NCI-H2196 treated with DMSO at 0.1 percent for 48 hours (cell line): Measurements from ENCODE around the gene ADD3.

Experiments used
- DNase-seq: peaks from one replicate; lab custom pipeline; 2025; ENCODE audit not compliant: unreplicated experiment; lab: John Stamatoyannopoulos, UW

Gene ADD3

DNA sequence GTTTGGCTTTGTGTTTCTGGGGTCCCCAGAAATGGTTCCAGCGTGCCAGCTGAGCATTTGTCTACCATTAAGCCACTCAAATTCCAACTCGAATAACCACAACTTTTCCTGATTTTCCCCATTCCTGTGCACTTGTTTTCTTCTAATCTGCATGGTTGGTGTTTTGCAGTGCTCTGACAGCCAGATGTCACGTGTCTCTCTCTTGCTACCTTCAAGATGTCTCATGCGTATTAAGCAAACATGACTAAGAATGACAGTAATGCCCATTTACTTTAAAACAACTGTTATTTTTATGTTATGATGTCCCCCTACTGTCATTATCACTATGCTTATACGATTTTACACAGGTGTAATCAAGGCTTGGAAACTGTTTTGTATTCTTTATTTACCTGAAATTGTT is 164.4 kb downstream of the ADD3 start:
- DNase-seq = no peak

DNA sequence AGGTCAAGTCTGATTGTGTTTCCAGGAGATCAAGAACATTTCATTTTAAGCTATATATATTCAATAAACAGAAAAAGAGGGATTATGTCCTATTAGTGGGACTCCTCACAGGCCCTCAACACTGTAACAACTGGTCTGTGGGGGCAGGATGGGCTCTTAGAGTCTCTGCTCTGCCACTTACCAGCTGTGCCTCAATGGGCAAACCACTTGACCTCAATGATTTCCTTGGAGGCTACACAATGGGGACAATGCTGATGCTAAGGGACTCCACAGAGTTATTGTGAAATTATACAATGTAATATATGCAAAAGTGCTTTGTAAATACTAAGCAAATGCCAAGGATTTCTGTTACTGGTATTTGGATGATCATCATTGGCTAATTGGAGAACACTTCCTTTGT is 166.4 kb downstream of the ADD3 start:
- DNase-seq = peak; percentile 21

DNA sequence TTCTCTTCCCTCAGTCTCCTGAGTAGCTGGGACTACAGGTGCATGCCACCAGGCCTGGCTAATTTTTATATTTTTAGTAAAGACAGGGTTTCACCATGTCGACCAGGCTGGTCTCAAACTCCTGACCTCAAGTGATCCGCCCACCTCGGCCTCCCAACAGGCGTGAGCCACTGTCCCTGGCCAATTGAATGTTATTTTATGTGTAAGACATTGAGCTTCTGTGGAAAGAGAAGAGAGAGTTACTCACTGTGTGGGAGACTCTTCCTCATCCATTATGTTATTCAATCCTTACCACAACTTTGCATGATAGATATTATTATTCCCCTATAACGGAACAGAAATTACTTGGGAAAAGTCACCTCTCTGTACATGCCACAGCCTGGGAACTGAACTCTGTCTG is 167.0 kb downstream of the ADD3 start:
- no peak for DNase-seq

DNA sequence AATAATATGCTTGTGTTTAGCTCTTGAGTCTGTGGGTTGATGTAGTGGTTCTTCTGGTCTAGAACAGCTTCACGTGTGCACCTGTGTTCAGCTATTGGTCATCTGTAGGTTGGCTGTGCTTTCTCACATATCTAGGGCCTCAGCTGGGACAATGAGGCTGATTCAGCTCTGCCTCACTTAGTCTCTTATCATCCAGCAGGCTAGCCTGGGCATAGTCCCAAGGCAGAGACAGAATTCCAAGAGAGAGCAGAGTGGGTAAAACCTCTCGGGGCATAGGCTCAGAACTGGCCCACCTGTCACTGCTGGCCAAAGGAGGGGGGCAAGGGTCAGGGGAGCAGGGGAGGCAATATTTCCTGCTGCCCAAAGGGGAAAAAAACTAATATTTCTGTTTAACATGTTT is 167.6 kb downstream of the ADD3 start:
- DNase-seq = no peak

DNA sequence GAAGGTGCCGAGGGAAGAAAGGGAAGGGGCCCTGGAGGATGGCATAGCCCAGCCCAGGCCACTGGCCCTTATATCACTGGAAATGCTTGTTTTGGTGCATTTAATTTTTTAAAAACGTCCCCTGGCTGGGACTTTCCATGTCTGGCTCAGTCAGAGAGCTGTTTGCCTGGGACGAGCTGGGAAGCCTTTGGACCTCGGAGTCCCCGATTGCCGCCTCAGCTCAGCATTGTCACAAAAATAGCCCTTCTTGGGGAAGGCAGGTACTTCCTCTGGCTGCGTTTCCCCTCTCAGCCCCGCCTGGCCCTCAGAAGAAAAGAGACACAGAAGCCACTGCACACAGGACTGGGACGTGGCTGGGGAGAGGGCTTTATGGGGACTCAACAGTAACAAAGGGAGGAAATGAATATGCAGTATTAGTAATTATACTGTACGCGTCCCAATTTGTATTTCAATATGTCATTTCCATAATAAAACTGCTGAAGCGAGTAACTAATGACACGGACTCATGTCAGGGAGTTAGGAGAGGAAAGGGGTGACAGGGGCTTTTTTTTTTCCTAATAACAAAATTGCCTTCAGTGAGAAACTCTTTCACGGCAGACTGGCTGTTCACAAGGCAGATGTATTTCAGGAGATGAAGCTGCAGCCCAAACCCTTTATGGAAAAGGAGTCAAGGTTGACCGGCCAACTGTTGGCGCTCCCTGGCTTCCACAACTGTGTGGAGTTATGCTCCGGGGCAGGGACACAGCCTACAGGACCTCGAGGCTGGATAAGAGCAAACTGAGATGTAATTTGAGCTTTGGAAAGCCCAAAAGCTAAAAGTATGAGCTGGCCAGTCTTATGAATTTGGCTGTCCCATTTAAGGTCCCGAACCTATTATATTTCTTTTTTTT is 168.6 kb downstream of the ADD3 start:
- no peak for DNase-seq

DNA sequence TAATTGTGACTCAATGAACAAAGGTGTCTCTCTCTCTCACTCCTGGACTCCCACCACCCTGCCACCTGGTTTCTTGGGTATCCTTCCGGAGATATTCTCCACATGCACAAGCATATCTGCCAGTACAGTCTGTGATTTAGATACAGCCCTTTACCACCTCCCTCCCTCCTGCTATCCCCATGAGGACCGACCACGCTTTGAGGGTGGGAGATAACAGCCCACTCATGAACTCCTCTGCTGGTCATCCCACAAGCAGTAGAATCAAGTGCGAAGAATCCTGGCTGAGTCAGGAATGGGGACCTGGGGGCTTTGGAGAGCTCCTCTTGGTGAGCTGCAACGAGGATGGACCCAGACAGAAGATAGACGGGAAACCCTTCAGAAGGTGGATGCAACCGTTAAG is 171.4 kb downstream of the ADD3 start:
- DNase-seq = no peak

DNA sequence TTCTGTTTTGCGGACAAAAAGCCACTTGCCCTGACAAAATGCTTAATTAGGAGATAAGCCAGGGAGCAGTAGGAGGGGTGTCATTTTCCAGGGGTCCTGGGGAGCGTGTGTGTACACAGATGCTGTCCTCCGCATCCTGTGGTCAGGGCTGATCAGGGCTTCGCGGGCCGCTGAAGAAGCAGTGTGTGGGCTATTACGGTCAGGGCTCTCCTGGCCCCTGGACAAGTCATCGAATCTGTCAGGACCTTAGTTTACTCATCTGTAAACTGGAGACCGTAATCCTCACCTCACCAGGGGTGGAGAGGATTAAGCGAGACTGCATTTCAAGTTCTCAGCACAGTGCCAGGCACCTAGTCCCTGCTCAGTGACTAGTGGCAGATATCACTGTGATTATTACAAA is 173.7 kb downstream of the ADD3 start:
- no peak for DNase-seq

DNA sequence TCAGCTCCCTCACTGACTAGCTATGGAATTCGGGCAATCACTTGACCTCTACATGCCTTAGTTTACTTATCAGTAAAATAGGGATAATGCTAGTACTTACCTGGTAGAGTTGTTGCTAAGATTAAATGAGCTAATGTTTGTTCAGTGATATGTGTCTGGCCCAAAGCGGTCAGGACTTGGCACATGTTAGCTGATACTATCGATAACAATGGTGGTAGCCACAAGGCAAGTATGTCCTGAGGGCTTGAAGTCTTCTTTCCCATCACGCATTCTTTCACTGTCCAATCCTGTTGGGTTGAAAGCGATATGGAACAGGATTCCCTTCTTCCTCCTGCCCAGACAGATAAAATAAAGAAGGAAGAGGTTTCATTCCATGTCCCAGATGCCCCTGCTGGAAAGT is 174.1 kb downstream of the ADD3 start:
- no peak for DNase-seq

DNA sequence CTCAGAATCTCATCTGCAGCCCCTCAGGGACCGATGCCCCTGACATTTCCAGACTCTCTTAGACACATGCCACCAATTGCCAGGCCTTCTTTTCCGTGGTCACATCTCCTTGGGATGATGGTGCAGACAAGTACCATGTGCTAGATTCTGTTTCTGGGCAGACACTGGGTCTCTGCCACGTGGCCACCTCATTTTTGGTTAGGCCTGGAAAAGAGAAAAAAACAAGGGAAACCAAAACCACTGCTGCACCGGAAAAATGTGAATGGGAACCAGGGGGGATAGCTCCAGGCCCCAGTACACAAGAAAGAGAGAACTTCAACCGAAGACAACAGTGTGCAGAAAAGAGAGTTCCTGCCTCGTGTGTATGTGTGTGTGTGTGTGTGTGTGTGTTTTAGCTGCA is 176.6 kb downstream of the ADD3 start:
- no peak for DNase-seq
